HEK293T (cell line): ENCODE results near the gene NFU1.
A peak's percentile ranks its signal among the peaks of the same experiment; 100 is the strongest.

Source experiments
- CTCF ChIA-PET: fragments of 350-600 bp; formaldehyde crosslinking; extraction: SDS; loops from one replicate; lab custom pipeline; 2021; ENCODE audit warnings: antibody characterized with exemption, inconsistent platforms; lab: Yijun Ruan, JAX
- POLR2A ChIA-PET: fragments of 350-600 bp; formaldehyde crosslinking; extraction: SDS; loops from one replicate; lab custom pipeline; 2020; ENCODE audit warnings: antibody characterized with exemption, inconsistent platforms; lab: Yijun Ruan, JAX
- DNase-seq: peaks from one replicate; pipeline ENCODE4 v3.0.0; 2012; ENCODE audit warnings: mixed read lengths; ENCODE audit errors: extremely low spot score
- ARNT ChIP-seq: fragments of 450-650 bp; IDR thresholded peaks from 2 replicates; pipeline ENCODE4 v1.6.1; 2017; ENCODE audit warnings: mild to moderate bottlenecking
- BHLHE40 ChIP-seq: fragments of 450-650 bp; IDR thresholded peaks from 2 replicates; pipeline ENCODE4 v1.6.1; 2016; ENCODE audit warnings: mild to moderate bottlenecking, moderate library complexity, borderline replicate concordance
- CTBP1 ChIP-seq: fragments of 450-650 bp; IDR thresholded peaks from 2 replicates; pipeline ENCODE4 v1.6.1; 2016; ENCODE audit warnings: borderline replicate concordance
- ELF4 ChIP-seq: fragments of 450-650 bp; IDR thresholded peaks from 2 replicates; pipeline ENCODE4 v1.6.1; 2017; ENCODE audit warnings: antibody characterized with exemption
- FOXA1 ChIP-seq: fragments of 450-650 bp; IDR thresholded peaks from 2 replicates; pipeline ENCODE4 v1.6.1; 2016; ENCODE audit warnings: mild to moderate bottlenecking
- FOXK2 ChIP-seq: fragments of 450-650 bp; IDR thresholded peaks from 2 replicates; pipeline ENCODE4 v1.6.1; 2016; ENCODE audit warnings: mild to moderate bottlenecking
- FOXM1 ChIP-seq: fragments of 450-650 bp; IDR thresholded peaks from 2 replicates; pipeline ENCODE4 v1.6.1; 2017; ENCODE audit warnings: mild to moderate bottlenecking, borderline replicate concordance
- HDGF ChIP-seq: fragments of 450-650 bp; IDR thresholded peaks from 2 replicates; pipeline ENCODE4 v1.6.1; 2017; ENCODE audit warnings: antibody characterized with exemption, borderline replicate concordance
- L3MBTL2 ChIP-seq: fragments of 450-650 bp; conservative IDR thresholded peaks from 2 replicates; pipeline ENCODE4 v1.6.1; 2016; ENCODE audit warnings: mild to moderate bottlenecking
- LEF1 ChIP-seq: fragments of 450-650 bp; IDR thresholded peaks from 2 replicates; pipeline ENCODE4 v1.6.1; 2017; ENCODE audit warnings: mild to moderate bottlenecking, borderline replicate concordance
- NFRKB ChIP-seq: fragments of 450-650 bp; IDR thresholded peaks from 2 replicates; pipeline ENCODE4 v1.6.1; 2016; ENCODE audit warnings: mild to moderate bottlenecking, moderate library complexity
- PKNOX1 ChIP-seq: fragments of 450-650 bp; IDR thresholded peaks from 2 replicates; pipeline ENCODE4 v1.6.1; 2016
- SP1 ChIP-seq: fragments of 450-650 bp; IDR thresholded peaks from 2 replicates; pipeline ENCODE4 v1.6.1; 2017
- SUZ12 ChIP-seq: fragments of 450-650 bp; IDR thresholded peaks from 2 replicates; pipeline ENCODE4 v1.6.1; 2016; ENCODE audit warnings: mild to moderate bottlenecking
- TARDBP ChIP-seq: fragments of 450-650 bp; IDR thresholded peaks from 2 replicates; pipeline ENCODE4 v1.6.1; 2016
- ZNF384 ChIP-seq: fragments of 450-650 bp; IDR thresholded peaks from 2 replicates; pipeline ENCODE4 v1.6.1; 2016

The NFU1 gene

GRCh38 chr2:69390001-69390400 is 47.2 kb downstream of the NFU1 start:
- no peak for TF ChIP-seq NFRKB
- no peak for TF ChIP-seq HDGF
- TF ChIP-seq SP1 = no peak
- ChIA-PET CTCF (interaction anchor here (1.0 kb wide), 1 partner anchor 15 kb away, joined by 3 read pairs; no protein-coding TSS in a partner anchor), POLR2A (interaction anchor here (1.3 kb wide), 1 partner anchor 47 kb away, joined by 7 read pairs; the partner anchor contains the start of gene NFU1)
- DNase-seq = no peak

GRCh38 chr2:69389271-69389670 is 48.0 kb downstream of the NFU1 start:
- TF ChIP-seq ELF4 (no peak), L3MBTL2 (no peak), FOXM1 (no peak), ARNT (no peak), CTBP1 (no peak), FOXA1 (no peak), SP1 (no peak), FOXK2 (no peak), HDGF (no peak), SUZ12 (no peak), TARDBP (no peak), NFRKB (no peak), ZNF384 (no peak), BHLHE40 (no peak), LEF1 (no peak), PKNOX1 (no peak)
- DNase-seq = no peak
- ChIA-PET POLR2A (interaction anchor here (1.7 kb wide), 1 partner anchor 48 kb away, joined by 5 read pairs; the partner anchor contains the start of gene NFU1), CTCF (no interaction called here)

- CTCF ChIA-PET = interaction anchor here (0.6 to 1.4 kb wide), 2 partner anchors 12 to 145 kb away, joined by 3 to 5 read pairs; no protein-coding TSS in a partner anchor
Observed at GRCh38 chr2:69387770-69388481, 49.3 kb downstream of the NFU1 start.

GRCh38 chr2:69386789-69387734 is 50.2 kb downstream of the NFU1 start, which contains the start of gene GFPT1:
GFPT1 (minus strand) TSS chr2:69387227; CDS start chr2:69387071, 156 bp downstream.
- DNase-seq = peak; percentile 92
- TF ChIP-seq SUZ12 (no peak), FOXA1 (no peak), PKNOX1 (peak; percentile 97), TARDBP (peak; percentile 61), CTBP1 (no peak), NFRKB (no peak), L3MBTL2 (peak; percentile 90), FOXM1 (no peak), ELF4 (0 out of 2 replicates have a peak, but pooled peaks have one; percentile 28), HDGF (no peak), ZNF384 (no peak), FOXK2 (no peak), SP1 (no peak), ARNT (no peak), BHLHE40 (no peak), LEF1 (no peak)
- ChIA-PET CTCF (no interaction called here), POLR2A (interaction anchor here (1.0 kb wide), 1 partner anchor 9 kb away, joined by 3 read pairs; no protein-coding TSS in a partner anchor)

More at GRCh38 chr2:69387770-69388481, 49.3 kb downstream of the NFU1 start:
- POLR2A ChIA-PET = interaction anchor here (1.7 kb wide), 1 partner anchor 49 kb away, joined by 5 read pairs; the partner anchor contains the start of gene NFU1
- TF ChIP-seq BHLHE40 (no peak), FOXM1 (no peak)
- DNase-seq = no peak

- ChIA-PET POLR2A (interaction anchor here (1.0 to 1.2 kb wide), 2 partner anchors 9 to 51 kb away, joined by 3 to 4 read pairs; partner anchors contain the start of gene NFU1), CTCF (no interaction called here)
- DNase-seq = no peak
Observed at GRCh38 chr2:69386360-69386759, 50.9 kb downstream of the NFU1 start.

More at GRCh38 chr2:69386360-69386759, 50.9 kb downstream of the NFU1 start:
- TF ChIP-seq PKNOX1 (no peak), FOXA1 (no peak), ELF4 (no peak), FOXM1 (no peak)
